GM23338 (cell line): ENCODE results near the gene ALDH16A1. TPM values are rescaled to one million over a fixed set of nuclear protein-coding genes. Genes with fewer than 3 reads are reported as not detected.

Experiments used
- ATAC-seq: fragments of 200-7000 bp; cut with Tn5 transposase; 3 replicates; pipeline ENCODE4 v1.9.1; 2020
- DNase-seq: peaks from one replicate; pipeline ENCODE4 v3.0.0-alpha.2; 2015; ENCODE audit warnings: low spot score
- H2AFZ ChIP-seq: fragments of 200-600 bp; sonication (generic); 2 replicates; pipeline ENCODE4 v1.8.0; 2016; ENCODE audit warnings: antibody characterized with exemption, mild to moderate bottlenecking, moderate library complexity
- H3F3A ChIP-seq: fragments of 200-600 bp; sonication (generic); replicated peaks from 2 replicates; pipeline ENCODE4 v1.8.0; 2017; ENCODE audit warnings: antibody characterized with exemption, mixed run types, low read depth
- H3K27ac ChIP-seq: fragments of 200-600 bp; sonication (generic); 2 replicates; pipeline ENCODE4 v1.6.1; 2016; ENCODE audit warnings: low read depth
- H3K27me3 ChIP-seq: fragments of 200-600 bp; sonication (generic); 2 replicates; pipeline ENCODE4 v1.8.0; 2016; ENCODE audit warnings: mild to moderate bottlenecking, mixed run types, moderate library complexity; ENCODE audit not compliant: insufficient read depth
- H3K36me3 ChIP-seq: fragments of 200-600 bp; sonication (generic); 2 replicates; pipeline ENCODE4 v1.8.0; 2016; ENCODE audit warnings: mild to moderate bottlenecking; ENCODE audit not compliant: insufficient read depth
- H3K4me1 ChIP-seq: fragments of 200-600 bp; sonication (generic); 2 replicates; pipeline ENCODE4 v1.8.0; 2016; ENCODE audit warnings: mild to moderate bottlenecking, moderate library complexity; ENCODE audit not compliant: insufficient read depth
- H3K4me2 ChIP-seq: fragments of 200-600 bp; sonication (generic); 2 replicates; pipeline ENCODE4 v1.7.1; 2017; ENCODE audit warnings: mixed run types
- H3K4me3 ChIP-seq: fragments of 200-600 bp; sonication (generic); 2 replicates; pipeline ENCODE4 v1.6.1; 2016; ENCODE audit warnings: mixed run types
- H3K79me2 ChIP-seq: fragments of 200-600 bp; sonication (generic); replicated peaks from 2 replicates; pipeline ENCODE4 v1.8.0; 2017; ENCODE audit warnings: mild to moderate bottlenecking; ENCODE audit not compliant: insufficient read depth
- H3K9me2 ChIP-seq: fragments of 200-600 bp; sonication (generic); 2 replicates; pipeline ENCODE4 v1.8.0; 2017; ENCODE audit not compliant: insufficient read depth
- H4K20me1 ChIP-seq: fragments of 200-600 bp; sonication (generic); replicated peaks from 2 replicates; pipeline ENCODE4 v1.8.0; 2017; ENCODE audit warnings: mild to moderate bottlenecking; ENCODE audit not compliant: insufficient read depth
- H3K27ac Mint-ChIP-seq: 2 replicates; pipeline ENCODE4 v1.8.0; 2020; ENCODE audit warnings: inconsistent platforms, mild to moderate bottlenecking, moderate library complexity, mixed read lengths
- H3K27me3 Mint-ChIP-seq: 3 replicates; pipeline ENCODE4 v1.8.0; 2022; ENCODE audit warnings: low read depth, mild to moderate bottlenecking, moderate library complexity, mixed read lengths, inconsistent platforms; ENCODE audit not compliant: insufficient read depth, poor library complexity
- H3K36me3 Mint-ChIP-seq: 3 replicates; pipeline ENCODE4 v1.8.0; 2021; ENCODE audit warnings: low read depth, mild to moderate bottlenecking, inconsistent platforms, moderate library complexity, mixed read lengths
- H3K4me1 Mint-ChIP-seq: 3 replicates; pipeline ENCODE4 v1.8.0; 2020; ENCODE audit warnings: mild to moderate bottlenecking, inconsistent platforms, mixed read lengths
- H3K4me3 Mint-ChIP-seq: 3 replicates; pipeline ENCODE4 v1.8.0; 2021; ENCODE audit warnings: moderate library complexity, mild to moderate bottlenecking, inconsistent platforms, mixed read lengths
- H3K9me3 Mint-ChIP-seq: 3 replicates; pipeline ENCODE4 v1.8.0; 2020; ENCODE audit warnings: moderate library complexity, mild to moderate bottlenecking, inconsistent platforms, mixed read lengths
- CREB1 ChIP-seq: fragments of 250-450 bp; sonication (Bioruptor Pico); IDR thresholded peaks from 2 replicates; pipeline ENCODE4 v1.5.0; 2020; ENCODE audit warnings: low read depth, mild to moderate bottlenecking, moderate library complexity
- ETS1 ChIP-seq: IDR thresholded peaks from 2 replicates; pipeline ENCODE4 v1.6.1; 2016; ENCODE audit warnings: antibody characterized with exemption
- EZH2 ChIP-seq: fragments of 200-600 bp; sonication (generic); IDR thresholded peaks from one replicate; pipeline ENCODE4 v1.8.0; 2017; ENCODE audit warnings: antibody characterized with exemption, mild to moderate bottlenecking, low read depth; ENCODE audit not compliant: unreplicated experiment
- EZH2phosphoT487 ChIP-seq: fragments of 200-600 bp; sonication (generic); IDR thresholded peaks from one replicate; pipeline ENCODE4 v1.8.1; 2018; ENCODE audit warnings: antibody characterized with exemption; ENCODE audit not compliant: unreplicated experiment
- JUNB ChIP-seq: IDR thresholded peaks from one replicate; pipeline ENCODE4 v1.6.1; 2016; ENCODE audit warnings: antibody characterized with exemption; ENCODE audit not compliant: unreplicated experiment
- NANOG ChIP-seq: IDR thresholded peaks from 2 replicates; pipeline ENCODE4 v1.6.1; 2016; ENCODE audit warnings: antibody characterized with exemption, borderline replicate concordance
- POLR2AphosphoS5 ChIP-seq: IDR thresholded peaks from 2 replicates; pipeline ENCODE4 v1.6.1; 2016; ENCODE audit warnings: antibody characterized with exemption, low read depth
- STAT1 ChIP-seq: IDR thresholded peaks from one replicate; pipeline ENCODE4 v1.6.1; 2016; ENCODE audit warnings: antibody characterized with exemption; ENCODE audit not compliant: unreplicated experiment
- ZNF331 ChIP-seq: fragments of 250-450 bp; sonication (Bioruptor Pico); IDR thresholded peaks from 2 replicates; pipeline ENCODE4 v1.5.0; 2020; ENCODE audit warnings: low read depth, mild to moderate bottlenecking, moderate library complexity
- ZNF462 ChIP-seq: fragments of 250-450 bp; sonication (Bioruptor Pico); IDR thresholded peaks from 2 replicates; pipeline ENCODE4 v1.5.0; 2020; ENCODE audit warnings: mild to moderate bottlenecking, moderate library complexity
- polyA plus RNA-seq: library from polyadenylated mRNA; unstranded; fragments of >200 nt; fragmentation: Nextera tagmentation; extraction: Ambion mirVana; gene quantifications from 2 replicates; pipeline ENCODE4 v1.2.1, GENCODE V29; 2016
- total RNA-seq: library from RNA; depleted of rRNA; stranded (reverse); fragments of >200 nt; shearing (Covaris generic); gene quantifications from 2 replicates; pipeline ENCODE4 v1.2.3, GENCODE V29; 2014

ALDH16A1 gene
- total and polyA plus RNA-seq, 2 experiments from 2014 or later = 16.8 to 57.3 TPM

GRCh38 chr19:49512970-49513745 lies 60.1 kb downstream of the ALDH16A1 start:
- peak; percentile 88 for DNase-seq
- Mint-ChIP-seq H3K27me3 (peaks cover 16% of the 10 kb centered on the region), H3K27ac (no peak overlapping the region), H3K9me3 (no peaks in the 10 kb centered on the region; the same call in 2 of the 3 replicates), H3K36me3 (peaks cover 12% of the 10 kb centered on the region; the same call in 2 of the 3 replicates), H3K4me1 (peaks cover 16% of the 10 kb centered on the region), H3K4me3 (peak overlapping the region; percentile 89)
- Histone ChIP-seq H2AFZ (no peak overlapping the region), H3K4me2 (peak overlapping the region; percentile 94), H3K4me1 (peaks cover 21% of the 10 kb centered on the region), H3K79me2 (peaks cover 11% of the 10 kb centered on the region; the same call in 1 of the 2 replicates), H3K9me2 (no peaks in the 10 kb centered on the region), H3K27me3 (no peaks in the 10 kb centered on the region), H3F3A (peaks cover 24% of the 10 kb centered on the region; the same call in 1 of the 2 replicates), H3K27ac (peak overlapping the region; percentile 96), H3K4me3 (peak overlapping the region; percentile 79), H4K20me1 (no peaks in the 10 kb centered on the region; the same call in 1 of the 2 replicates), H3K36me3 (peaks cover 5% of the 10 kb centered on the region)
- TF ChIP-seq NANOG = no peak
- TF ChIP-seq POLR2AphosphoS5 = peak; percentile 69
- TF ChIP-seq ZNF331 (CRISPR knock-in tag) = no peak
- no peak for TF ChIP-seq EZH2phosphoT487
- TF ChIP-seq CREB1 = no peak
- ATAC-seq = peak; percentile 77

- Histone ChIP-seq H3K4me3 (peak overlapping the region; percentile 79), H3K4me1 (peaks cover 21% of the 10 kb centered on the region), H3K27ac (peak overlapping the region; percentile 88), H2AFZ (no peak overlapping the region), H4K20me1 (no peaks in the 10 kb centered on the region; the same call in 1 of the 2 replicates), H3K4me2 (peak overlapping the region; percentile 94), H3K9me2 (no peaks in the 10 kb centered on the region), H3K36me3 (peaks cover 5% of the 10 kb centered on the region), H3K79me2 (peaks cover 11% of the 10 kb centered on the region; the same call in 1 of the 2 replicates), H3F3A (peaks cover 24% of the 10 kb centered on the region; the same call in 1 of the 2 replicates), H3K27me3 (no peaks in the 10 kb centered on the region)
- Mint-ChIP-seq H3K27me3 (peaks cover 14% of the 10 kb centered on the region), H3K4me3 (peak overlapping the region; percentile 89), H3K27ac (no peak overlapping the region), H3K36me3 (peaks cover 12% of the 10 kb centered on the region; the same call in 2 of the 3 replicates), H3K9me3 (no peaks in the 10 kb centered on the region; the same call in 2 of the 3 replicates), H3K4me1 (peaks cover 16% of the 10 kb centered on the region)
- DNase-seq (no peak), ATAC-seq (peak; percentile 3)
- TF ChIP-seq STAT1 (no peak), CREB1 (no peak), EZH2phosphoT487 (no peak), ZNF331 (CRISPR knock-in tag) (no peak), ETS1 (no peak), ZNF462 (CRISPR knock-in tag) (no peak), JUNB (no peak), EZH2 (no peak)
Observed at GRCh38 chr19:49513746-49514118, 60.7 kb downstream of the ALDH16A1 start.
